ENCODE measurements around the gene NPM1. TPM values are rescaled to one million over a fixed set of nuclear protein-coding genes. Genes with fewer than 3 reads are reported as not detected.

NPM1 gene, protein sequence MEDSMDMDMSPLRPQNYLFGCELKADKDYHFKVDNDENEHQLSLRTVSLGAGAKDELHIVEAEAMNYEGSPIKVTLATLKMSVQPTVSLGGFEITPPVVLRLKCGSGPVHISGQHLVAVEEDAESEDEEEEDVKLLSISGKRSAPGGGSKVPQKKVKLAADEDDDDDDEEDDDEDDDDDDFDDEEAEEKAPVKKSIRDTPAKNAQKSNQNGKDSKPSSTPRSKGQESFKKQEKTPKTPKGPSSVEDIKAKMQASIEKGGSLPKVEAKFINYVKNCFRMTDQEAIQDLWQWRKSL
- 1,854 and 1,998 TPM in 2 replicates for total RNA-seq (2021)
- percentile 100 among the genes with signal in this experiment for Bru-seq, nascent RNA
- percentile 99 among the genes with signal in this experiment for BruChase-seq, experiment 1, labeled RNA remaining after a 2-hour chase
- BruChase-seq, experiment 2, labeled RNA remaining after a 6-hour chase, result percentile 99 among the genes with signal in this experiment
- long read RNA-seq, transcript NPM1-202 (10 exons, 1,237 nt), result minor isoform, 64 of 2,346 reads
- long read RNA-seq, transcript NPM1-201 (11 exons, 1,758 nt), result major isoform, 1,959 of 2,346 reads
- long read RNA-seq, transcript NPM1-203 (10 exons, 1,598 nt), result minor isoform, 189 of 2,346 reads
- long read RNA-seq, partial matches to known transcripts, result 22 of 2,346 reads
- long read RNA-seq, other reads (novel, unspliced or antisense), result 111 of 2,346 reads

DNA sequence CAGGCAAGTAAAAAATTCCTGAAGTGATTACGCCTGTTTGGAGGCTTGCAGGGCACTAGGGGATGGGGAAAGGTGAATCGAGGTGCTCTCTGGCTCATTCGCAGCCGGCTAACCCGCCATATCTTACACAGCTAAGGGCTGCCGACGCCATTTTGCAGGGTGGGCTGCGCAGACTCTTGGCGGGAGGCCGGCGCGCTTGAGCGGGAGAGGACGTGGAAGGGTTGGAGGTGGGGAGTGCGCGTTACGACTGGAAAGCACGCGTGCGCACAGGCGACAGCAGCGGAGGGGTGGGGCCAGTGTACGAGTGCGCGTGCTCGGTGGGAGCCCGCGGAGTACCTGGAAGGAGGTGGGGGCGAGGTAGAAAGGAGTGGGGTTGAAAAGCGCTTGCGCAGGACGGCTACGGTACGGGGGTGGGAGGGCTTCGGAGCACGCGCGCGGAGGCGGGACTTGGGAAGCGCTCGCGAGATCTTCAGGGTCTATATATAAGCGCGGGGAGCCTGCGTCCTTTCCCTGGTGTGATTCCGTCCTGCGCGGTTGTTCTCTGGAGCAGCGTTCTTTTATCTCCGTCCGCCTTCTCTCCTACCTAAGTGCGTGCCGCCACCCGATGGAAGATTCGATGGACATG, at the start of gene NPM1:
TSS of gene NPM1 (plus strand) at position 505 of the 625 bp plus-strand sequence. CDS start at position 605, 100 bp downstream.
- Histone ChIP-seq H3K4me1 (ENCODE audit: insufficient read depth, low read length, poor library complexity, severe bottlenecking) (peaks cover 9% of the 10 kb centered on the region), H3K27ac (ENCODE audit: low read depth, low read length, poor library complexity, severe bottlenecking) (peak within 1 kb of the TSS; percentile 97), H3K4me3 (ENCODE audit: low read depth, low read length, poor library complexity, severe bottlenecking) (peak within 1 kb of the TSS; percentile 80), H3K36me3 (ENCODE audit: insufficient read depth, low read length, poor library complexity, severe bottlenecking) (peaks cover 34% of the 10 kb centered on the region), H3K27me3 (replicated peaks; ENCODE audit: insufficient read depth, low read depth, low read length, poor library complexity) (no peaks in the 10 kb centered on the region), H3K9me3 (ENCODE audit: low read depth, low read length, poor library complexity, severe bottlenecking) (no peaks in the 10 kb centered on the region)
- CTCF ChIA-PET, result no interaction called here
- DNase-seq (ENCODE audit: low spot score), result peak; percentile 97
- TF ChIP-seq EZH2 (IDR thresholded peaks at IDR 0.05; ENCODE audit: borderline replicate concordance, low read depth, low read length, poor library complexity, severe bottlenecking), result no peak
- no peak for TF ChIP-seq CTCF (conservative IDR thresholded peaks at IDR 0.05; ENCODE audit: low read depth, low read length)
- POLR2A ChIA-PET (ENCODE audit: low non-redundant PET), result interaction anchor here (0.6 kb wide), 1 partner anchor 1168 kb away, joined by 4 read pairs; no protein-coding TSS in a partner anchor
- intact Hi-C loops (cut with micrococcal nuclease; ENCODE audit: unreplicated experiment), result no loop called here
- no TSS peak for BruUV-seq (replicated peaks)

DNA sequence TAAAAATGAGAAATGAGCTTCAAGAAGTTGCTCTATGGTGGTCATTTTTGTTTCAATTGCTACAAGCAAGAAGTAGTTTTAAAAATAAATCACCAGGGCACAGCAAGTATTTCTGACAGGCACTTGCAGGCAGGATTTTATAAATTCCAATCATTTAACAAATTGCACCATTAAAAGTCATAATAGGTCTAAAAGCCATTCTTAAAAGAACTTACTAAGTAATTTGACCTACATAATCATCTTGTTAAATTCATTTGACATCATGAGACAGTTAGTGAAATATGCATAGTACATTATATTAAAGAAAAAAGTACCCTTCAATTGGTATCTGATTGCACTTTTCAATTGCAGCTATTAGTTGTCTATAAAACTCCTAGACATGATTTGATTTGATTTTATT, 47.6 kb upstream of the NPM1 start:
- BruUV-seq (replicated peaks), result no TSS peak
- POLR2A ChIA-PET (ENCODE audit: low non-redundant PET), result no interaction called here
- no peak for DNase-seq (ENCODE audit: low spot score)
- Histone ChIP-seq H3K4me3 (ENCODE audit: low read depth, low read length, poor library complexity, severe bottlenecking) (no peak overlapping the region), H3K9me3 (ENCODE audit: low read depth, low read length, poor library complexity, severe bottlenecking) (no peaks in the 10 kb centered on the region), H3K27ac (ENCODE audit: low read depth, low read length, poor library complexity, severe bottlenecking) (no peak overlapping the region), H3K27me3 (replicated peaks; ENCODE audit: insufficient read depth, low read depth, low read length, poor library complexity) (peaks cover 49% of the 10 kb centered on the region), H3K36me3 (ENCODE audit: insufficient read depth, low read length, poor library complexity, severe bottlenecking) (no peaks in the 10 kb centered on the region), H3K4me1 (ENCODE audit: insufficient read depth, low read length, poor library complexity, severe bottlenecking) (no peaks in the 10 kb centered on the region)
- CTCF ChIA-PET, result no interaction called here
- no peak for TF ChIP-seq EZH2 (IDR thresholded peaks at IDR 0.05; ENCODE audit: borderline replicate concordance, low read depth, low read length, poor library complexity, severe bottlenecking)
- TF ChIP-seq CTCF (conservative IDR thresholded peaks at IDR 0.05; ENCODE audit: low read depth, low read length), result no peak
- intact Hi-C loops (cut with micrococcal nuclease; ENCODE audit: unreplicated experiment), result loop anchor here (5.0 kb wide), 1 partner anchor 353 kb away; no protein-coding TSS in a partner anchor

GRCh38 chr5:171340491-171340890, 47.2 kb upstream of the NPM1 start:
- TF ChIP-seq CTCF (conservative IDR thresholded peaks at IDR 0.05; ENCODE audit: low read depth, low read length) (no peak), EZH2 (IDR thresholded peaks at IDR 0.05; ENCODE audit: borderline replicate concordance, low read depth, low read length, poor library complexity, severe bottlenecking) (no peak)
- no peak for DNase-seq (ENCODE audit: low spot score)
- Histone ChIP-seq H3K27me3 (replicated peaks; ENCODE audit: insufficient read depth, low read depth, low read length, poor library complexity) (peaks cover 44% of the 10 kb centered on the region), H3K27ac (ENCODE audit: low read depth, low read length, poor library complexity, severe bottlenecking) (no peak overlapping the region), H3K36me3 (ENCODE audit: insufficient read depth, low read length, poor library complexity, severe bottlenecking) (no peaks in the 10 kb centered on the region), H3K4me3 (ENCODE audit: low read depth, low read length, poor library complexity, severe bottlenecking) (no peak overlapping the region), H3K4me1 (ENCODE audit: insufficient read depth, low read length, poor library complexity, severe bottlenecking) (no peaks in the 10 kb centered on the region), H3K9me3 (ENCODE audit: low read depth, low read length, poor library complexity, severe bottlenecking) (no peaks in the 10 kb centered on the region)
- POLR2A ChIA-PET (ENCODE audit: low non-redundant PET), result no interaction called here
- intact Hi-C loops (cut with micrococcal nuclease; ENCODE audit: unreplicated experiment), result loop anchor here (5.0 kb wide), 1 partner anchor 353 kb away; no protein-coding TSS in a partner anchor
- CTCF ChIA-PET, result no interaction called here
- no TSS peak for BruUV-seq (replicated peaks)
